HG03565 (cell line): Measurements from ENCODE around the gene FOXP1.

Source experiments
- ATAC-seq: cut with Tn5 transposase; IDR thresholded peaks from one replicate; pipeline ENCODE4 v1.9.1; 2021; ENCODE audit warnings: mild to moderate bottlenecking, moderate library complexity; ENCODE audit not compliant: unreplicated experiment

The FOXP1 gene

DNA sequence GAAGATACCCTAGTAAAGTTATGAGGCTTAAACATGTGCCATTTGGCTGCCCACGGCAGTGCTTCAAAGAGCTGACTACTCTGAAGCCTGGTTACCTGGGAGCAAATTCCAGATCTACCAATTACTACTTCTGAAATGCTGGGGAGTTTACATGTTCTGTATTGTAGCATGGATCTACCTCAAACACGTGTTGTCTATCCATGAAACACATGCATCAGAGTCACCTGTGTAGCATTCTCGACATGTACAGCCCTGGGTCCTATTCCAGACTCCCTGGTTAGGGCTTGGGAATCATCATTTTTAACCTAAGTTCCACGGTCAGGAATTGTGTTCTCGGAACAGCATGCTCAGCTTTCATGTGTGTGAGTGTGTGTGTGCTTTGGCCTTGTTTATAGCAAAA lies 671.8 kb downstream of the FOXP1 start:
- no peak for ATAC-seq

DNA sequence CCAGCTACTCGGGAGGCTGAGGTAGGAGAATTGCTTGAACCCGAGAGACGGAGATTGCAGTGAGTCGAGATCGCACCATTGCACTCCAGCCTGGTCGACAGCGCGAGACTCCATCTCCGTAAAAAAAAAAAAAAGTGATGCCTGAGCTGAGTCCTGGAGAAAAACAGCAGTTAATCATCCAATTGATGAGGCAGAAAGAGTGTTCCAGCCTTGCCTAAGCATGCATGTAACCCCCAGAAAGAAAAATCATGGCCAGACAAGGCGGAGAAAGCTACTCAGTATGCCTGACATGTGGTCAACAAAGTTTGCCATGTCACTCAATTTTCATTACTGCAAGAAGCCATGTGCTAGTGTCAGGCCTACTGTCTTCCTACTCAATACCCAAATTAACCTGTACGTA lies 678.0 kb downstream of the FOXP1 start:
- no peak for ATAC-seq
